GM18907 (cell line): ENCODE results near the gene EID1.

ENCODE experiments used
- ATAC-seq: cut with Tn5 transposase; IDR thresholded peaks from one replicate; pipeline ENCODE4 v1.9.1; 2021; ENCODE audit warnings: mild to moderate bottlenecking, moderate library complexity; ENCODE audit not compliant: unreplicated experiment

EID1 gene

GRCh38 chr15:48868536-48868935 is 9.4 kb upstream of the EID1 start:
- no peak for ATAC-seq

- ATAC-seq = no peak
These were observed 8.0 kb upstream of the EID1 start for GRCh38 chr15:48869966-48870365.

GRCh38 chr15:48871542-48871941 is 6.4 kb upstream of the EID1 start:
- ATAC-seq = no peak

DNA sequence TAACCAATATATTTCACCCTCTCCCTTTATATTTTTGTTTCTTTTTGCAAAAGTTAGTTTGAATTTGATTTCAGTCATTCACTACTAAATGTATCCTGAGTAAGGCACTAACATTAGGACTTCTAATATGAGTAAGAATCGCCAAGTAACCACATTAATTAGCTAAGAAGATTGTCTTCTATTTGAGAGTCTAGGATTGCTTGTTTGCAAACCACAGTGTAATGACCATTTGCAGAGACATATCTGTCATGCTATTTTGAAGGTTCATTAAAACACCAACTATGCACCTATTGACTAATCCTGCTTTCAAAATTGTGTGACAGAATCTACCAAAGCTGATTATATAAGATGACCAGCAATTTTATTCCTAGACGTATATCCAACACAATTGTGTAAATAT is 5.3 kb upstream of the EID1 start:
- ATAC-seq = no peak

- ATAC-seq = no peak
These were observed 2.5 kb upstream of the EID1 start for GRCh38 chr15:48875241-48875960.

GRCh38 chr15:48876057-48876456 is 1.9 kb upstream of the EID1 start:
- ATAC-seq = no peak

DNA sequence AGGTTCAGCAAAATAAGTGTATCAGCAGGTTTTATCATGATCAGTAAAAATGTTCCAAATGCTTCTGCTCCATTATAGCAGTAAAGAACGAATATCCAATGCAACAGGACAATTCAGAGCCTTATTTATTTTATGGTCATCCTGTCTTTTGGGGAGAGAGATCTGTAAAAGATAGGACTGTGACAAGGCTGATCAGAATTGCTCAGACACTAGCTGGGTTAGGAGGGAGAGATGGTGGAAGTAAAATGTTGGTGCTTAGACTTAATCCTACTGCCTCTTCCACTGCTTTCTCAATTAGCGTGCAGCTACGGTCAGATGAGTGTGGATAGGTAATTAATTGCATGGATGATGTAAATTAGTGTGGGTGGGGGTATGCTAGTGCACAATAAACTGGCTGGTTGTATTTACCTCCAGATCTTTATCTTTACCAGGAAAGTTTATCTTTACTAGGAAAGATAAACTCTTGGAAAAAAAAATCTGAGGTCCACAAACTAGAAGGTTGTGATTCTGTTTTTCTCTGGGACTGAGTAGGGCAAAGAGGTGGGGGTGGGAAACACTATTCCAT is 2.2 kb downstream of the EID1 start:
- ATAC-seq = no peak

- no peak for ATAC-seq
These were observed 5.8 kb downstream of the EID1 start for GRCh38 chr15:48883699-48884098.

- ATAC-seq = no peak
These were observed 9.2 kb downstream of the EID1 start for GRCh38 chr15:48887144-48887543.

DNA sequence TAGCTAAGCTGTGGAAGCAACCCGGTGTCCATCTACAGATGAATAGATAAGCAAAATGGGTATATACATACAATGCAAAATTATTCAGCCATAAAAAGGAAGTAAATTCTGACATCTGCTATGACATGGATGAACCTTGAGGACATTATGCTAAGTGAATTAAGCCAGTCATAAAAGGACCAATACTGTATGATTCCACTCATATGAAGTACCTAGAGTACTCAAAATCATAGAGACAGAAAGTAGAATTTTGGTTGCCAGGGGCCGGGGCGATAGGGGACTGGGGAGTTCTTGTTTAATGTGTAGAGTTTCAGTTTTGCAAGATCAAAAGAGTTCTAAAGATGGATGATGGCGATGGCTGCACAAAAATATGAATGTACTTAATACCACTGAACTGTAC is 10.3 kb downstream of the EID1 start:
- ATAC-seq = no peak

DNA sequence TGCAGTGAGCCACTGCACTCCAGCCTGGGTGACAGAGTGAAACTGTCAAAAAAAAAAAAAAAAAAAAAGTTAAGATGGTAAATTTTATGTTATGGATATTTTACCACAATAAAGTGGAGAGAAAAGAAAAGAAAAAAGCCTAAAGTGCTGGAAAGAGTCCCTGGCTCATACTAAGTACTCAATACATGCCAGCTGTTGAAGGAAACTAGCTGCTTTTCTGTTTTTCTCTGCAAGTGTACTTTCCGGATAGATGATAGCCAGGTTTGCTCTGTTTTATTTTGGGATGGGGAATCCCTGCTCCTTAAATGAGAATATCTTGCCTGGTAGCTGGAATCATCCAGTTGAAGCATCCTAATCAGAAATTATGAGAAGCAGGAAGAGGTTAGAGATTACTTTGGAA is 10.9 kb downstream of the EID1 start:
- no peak for ATAC-seq

DNA sequence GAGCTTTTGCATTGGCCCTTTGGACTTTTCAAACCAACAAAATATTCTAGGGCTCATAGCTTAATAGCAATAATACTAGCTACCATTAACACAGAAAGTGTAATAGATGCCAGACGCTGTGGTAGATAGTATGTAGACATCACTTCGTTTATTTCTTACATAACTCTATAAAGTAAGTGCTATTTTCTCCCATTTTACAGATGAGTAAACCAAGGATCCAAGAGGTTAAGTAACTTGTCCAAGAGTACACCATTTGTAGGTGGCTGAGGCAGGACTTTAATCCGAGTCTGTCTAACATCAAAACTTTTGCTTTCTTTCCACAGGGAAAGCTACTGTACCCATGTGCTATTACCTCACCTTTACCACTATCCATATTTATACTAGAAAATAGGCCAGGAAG is 12.0 kb downstream of the EID1 start:
- no peak for ATAC-seq

- no peak for ATAC-seq
These were observed 12.5 kb downstream of the EID1 start for GRCh38 chr15:48890375-48890972.

DNA sequence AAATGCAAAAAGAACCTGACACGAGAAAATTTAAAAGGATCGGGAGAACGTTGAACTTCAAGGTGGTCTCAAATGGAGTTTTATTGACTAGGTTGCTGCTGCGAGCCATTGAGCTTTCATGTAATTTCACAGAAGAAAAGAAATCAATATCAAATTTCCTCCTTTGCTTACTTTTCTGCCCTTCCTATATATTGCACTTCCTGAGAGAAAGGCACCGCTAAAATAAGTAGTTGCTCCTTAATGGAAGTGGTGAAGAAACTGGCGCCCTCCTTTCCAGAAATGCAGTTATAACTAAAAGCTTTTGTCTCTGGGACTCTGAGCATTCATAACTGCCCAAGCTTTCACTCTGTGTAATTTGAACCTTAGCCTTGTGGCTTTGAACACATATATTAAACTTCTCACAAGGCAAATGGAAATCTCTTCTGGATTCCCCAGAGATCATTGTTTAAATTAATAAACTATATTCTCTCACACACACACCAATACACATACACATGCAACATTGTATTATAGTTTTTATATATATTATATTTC is 13.4 kb downstream of the EID1 start:
- no peak for ATAC-seq

DNA sequence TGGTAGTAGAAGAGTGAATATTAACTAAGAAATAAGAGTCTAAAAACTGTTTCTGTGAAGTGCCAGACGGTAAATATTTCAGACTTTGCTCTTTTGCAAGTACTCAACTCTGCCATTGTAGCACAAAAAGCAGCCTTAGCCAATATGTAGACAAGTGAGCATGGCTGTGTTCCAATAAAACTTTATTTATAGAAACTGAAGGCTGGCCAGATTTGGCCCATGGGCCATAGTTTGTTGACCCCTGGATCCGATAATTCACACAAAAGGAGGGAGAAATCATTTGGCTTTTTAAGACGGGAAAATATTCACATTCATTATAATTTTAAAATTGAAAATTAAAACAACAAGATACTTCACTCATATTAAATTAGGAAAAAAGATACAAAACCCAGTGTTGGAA is 15.4 kb downstream of the EID1 start:
- ATAC-seq = no peak

DNA sequence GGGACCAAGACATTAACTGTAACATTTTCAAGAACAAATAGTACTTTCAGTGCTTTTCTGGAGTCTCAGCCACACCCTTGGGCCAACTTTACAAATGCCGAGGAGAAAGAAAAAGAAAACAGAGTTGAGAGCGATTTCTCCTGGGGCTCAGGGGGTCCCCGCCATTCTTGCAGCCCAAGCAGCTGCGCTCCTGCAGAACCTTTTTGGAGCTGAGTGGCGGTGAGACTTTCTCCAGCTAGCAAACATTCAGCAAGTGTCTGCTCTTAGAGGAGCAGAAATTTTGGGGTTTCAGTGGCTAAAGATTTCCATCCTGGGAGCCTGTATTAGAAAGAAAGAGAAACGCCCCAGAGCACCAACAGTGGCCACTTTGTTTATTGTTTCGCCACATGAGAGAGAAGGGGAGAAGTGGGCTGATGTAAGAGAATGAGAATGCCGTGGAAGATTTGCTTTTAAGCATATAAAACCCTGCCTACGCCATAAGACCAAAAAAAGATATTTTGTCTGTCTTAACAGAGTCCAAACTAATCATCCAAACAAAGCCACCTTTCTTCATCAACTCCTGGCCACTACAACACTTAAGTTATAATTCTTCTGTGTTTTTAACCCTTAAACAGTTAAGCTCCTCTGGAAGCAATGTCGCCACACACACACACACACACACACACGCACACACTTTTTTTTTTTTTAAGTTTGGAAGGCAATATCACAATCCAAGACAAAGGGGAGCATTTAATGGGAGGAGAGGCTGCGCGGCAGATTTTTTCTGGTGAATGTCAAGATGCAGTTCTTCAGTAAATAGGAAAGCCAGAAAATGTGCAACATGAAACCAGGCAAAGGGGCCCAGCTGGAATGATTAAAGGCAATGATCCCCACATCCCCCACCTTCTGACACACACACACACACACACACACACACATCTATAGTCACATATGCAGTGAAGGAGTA is 19.2 kb downstream of the EID1 start:
- no peak for ATAC-seq

- ATAC-seq = no peak
These were observed 20.1 kb downstream of the EID1 start for GRCh38 chr15:48898032-48898431.

DNA sequence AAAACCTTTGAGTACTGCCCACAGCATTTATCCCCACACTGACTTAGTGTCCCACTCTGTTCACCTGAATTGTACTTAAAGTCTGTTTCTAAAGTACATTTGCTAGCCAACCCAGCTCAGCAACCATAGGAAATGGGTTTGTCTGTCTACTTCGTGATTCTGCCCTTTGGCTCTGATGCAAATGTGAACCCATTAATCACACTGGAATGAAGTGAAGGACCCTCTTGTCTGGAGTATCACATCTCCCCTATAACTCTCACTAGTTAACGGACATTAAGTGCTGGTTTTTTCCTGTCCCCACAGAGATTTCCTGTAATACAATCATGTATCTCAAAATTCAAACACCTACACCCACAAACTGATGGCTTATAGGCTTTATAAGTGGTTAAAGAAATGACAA is 20.5 kb downstream of the EID1 start:
- no peak for ATAC-seq

DNA sequence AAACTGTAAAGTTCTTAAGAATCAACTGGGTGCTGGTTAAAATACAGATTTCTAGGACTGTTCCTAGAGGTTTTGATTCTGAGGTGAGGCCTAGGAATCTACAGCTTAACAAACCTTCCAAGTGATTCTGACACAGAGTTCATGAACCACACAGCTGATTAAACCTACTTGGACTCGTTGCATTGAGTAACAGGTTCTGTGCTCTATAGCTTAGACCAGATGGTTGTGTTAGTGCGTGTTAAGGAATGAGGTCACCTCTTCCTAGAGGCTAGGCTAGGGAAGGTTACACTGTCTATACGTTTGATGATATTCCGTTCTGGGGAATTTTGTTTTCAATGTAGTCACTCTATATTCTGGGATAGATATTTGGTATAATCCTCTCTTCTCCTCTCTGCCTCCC is 21.9 kb downstream of the EID1 start:
- no peak for ATAC-seq

GRCh38 chr15:48904758-48905157 is 26.8 kb downstream of the EID1 start:
- no peak for ATAC-seq

GRCh38 chr15:48905216-48905615 is 27.3 kb downstream of the EID1 start:
- ATAC-seq = no peak
